ENCODE measurements around the gene KRT9. TPM values are rescaled to one million over a fixed set of nuclear protein-coding genes. Genes with fewer than 3 reads are reported as not detected.

The KRT9 gene
- polyA plus RNA-seq, 2 of the 4 experiments (the other 2 are of a cell fraction) = not detected

DNA sequence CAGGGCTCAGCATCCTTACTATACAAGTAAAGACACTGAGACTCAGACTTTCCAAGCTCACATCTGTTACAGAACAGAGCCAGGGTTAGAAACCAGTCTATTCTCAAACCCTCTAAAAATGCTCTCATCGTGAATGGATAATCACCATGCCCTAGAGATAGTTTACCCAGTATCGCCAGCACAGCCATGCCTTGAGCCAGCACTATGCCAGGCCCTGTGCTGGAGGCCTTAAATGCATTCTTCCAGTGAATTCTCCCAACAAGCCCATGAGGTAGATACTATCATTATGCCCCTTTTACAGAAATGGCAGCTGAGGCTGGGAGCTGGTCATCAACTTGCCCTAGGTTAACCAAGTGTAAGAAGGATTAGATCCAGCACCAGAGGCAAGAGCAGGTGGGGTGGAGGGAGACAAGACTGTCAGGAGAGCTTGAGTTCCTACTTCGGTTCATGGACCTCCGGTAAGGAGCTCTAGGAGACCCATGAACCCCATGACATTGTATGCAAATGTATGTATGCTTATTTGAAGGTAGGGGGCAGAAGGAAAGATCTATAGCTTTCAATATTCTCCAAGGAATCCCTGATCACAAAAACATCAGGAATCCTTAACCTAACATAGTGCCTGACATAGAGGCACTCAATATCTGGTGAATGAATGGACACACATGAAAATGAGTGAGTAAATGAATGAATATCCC lies 9.7 kb upstream of the KRT9 start:
- Histone ChIP-seq H3K4me3 (no peak overlapping the region), H3K4me1 (peaks cover 6% of the 10 kb centered on the region), H3K27ac (no peak overlapping the region), H3K9me3 (no peaks in the 10 kb centered on the region), H3K4me2 (no peak overlapping the region)
- WGBS (ENCODE audit: missing lambda C conversion rate) = 76% methylated on average over 4 of the region's 4 CpGs
- no peak for DNase-seq (ENCODE audit: low read depth in 1 of 2, low spot score in 1 of 2)
- ATAC-seq = no peak
- TF ChIP-seq MAX (IDR thresholded peaks at IDR 0.05) (no peak), SREBF2 (IDR thresholded peaks at IDR 0.05) (no peak), TP53 (CRISPR knock-in tag; IDR thresholded peaks at IDR 0.05) (no peak), FOXS1 (CRISPR knock-in tag; IDR thresholded peaks at IDR 0.05) (no peak), NPAS2 (CRISPR knock-in tag; IDR thresholded peaks at IDR 0.05; ENCODE audit: borderline replicate concordance) (no peak), EHF (CRISPR knock-in tag; IDR thresholded peaks at IDR 0.05) (no peak), FOSL2 (IDR thresholded peaks at IDR 0.05) (no peak), FOSL2 (CRISPR knock-in tag; IDR thresholded peaks at IDR 0.05) (no peak), JUNB (IDR thresholded peaks at IDR 0.05) (no peak), HOXB13 (CRISPR knock-in tag; IDR thresholded peaks at IDR 0.05; ENCODE audit: low read depth) (no peak), EHMT2 (IDR thresholded peaks at IDR 0.05; ENCODE audit: low read depth) (no peak), MYC (IDR thresholded peaks at IDR 0.05; ENCODE audit: borderline replicate concordance, low read length) (no peak), ATOH8 (CRISPR knock-in tag; IDR thresholded peaks at IDR 0.05; ENCODE audit: low read depth) (no peak), GATA3 (IDR thresholded peaks at IDR 0.05; ENCODE audit: borderline replicate concordance) (no peak)
- TF ChIP-seq, protein P1, sequence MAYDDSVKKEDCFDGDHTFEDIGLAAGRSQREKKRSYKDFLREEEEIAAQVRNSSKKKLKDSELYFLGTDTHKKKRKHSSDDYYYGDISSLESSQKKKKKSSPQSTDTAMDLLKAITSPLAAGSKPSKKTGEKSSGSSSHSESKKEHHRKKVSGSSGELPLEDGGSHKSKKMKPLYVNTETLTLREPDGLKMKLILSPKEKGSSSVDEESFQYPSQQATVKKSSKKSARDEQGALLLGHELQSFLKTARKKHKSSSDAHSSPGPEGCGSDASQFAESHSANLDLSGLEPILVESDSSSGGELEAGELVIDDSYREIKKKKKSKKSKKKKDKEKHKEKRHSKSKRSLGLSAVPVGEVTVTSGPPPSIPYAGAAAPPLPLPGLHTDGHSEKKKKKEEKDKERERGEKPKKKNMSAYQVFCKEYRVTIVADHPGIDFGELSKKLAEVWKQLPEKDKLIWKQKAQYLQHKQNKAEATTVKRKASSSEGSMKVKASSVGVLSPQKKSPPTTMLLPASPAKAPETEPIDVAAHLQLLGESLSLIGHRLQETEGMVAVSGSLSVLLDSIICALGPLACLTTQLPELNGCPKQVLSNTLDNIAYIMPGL (CRISPR knock-in tag; IDR thresholded peaks at IDR 0.05; ENCODE audit: borderline replicate concordance) = no peak
- TF ChIP-seq, protein P2, sequence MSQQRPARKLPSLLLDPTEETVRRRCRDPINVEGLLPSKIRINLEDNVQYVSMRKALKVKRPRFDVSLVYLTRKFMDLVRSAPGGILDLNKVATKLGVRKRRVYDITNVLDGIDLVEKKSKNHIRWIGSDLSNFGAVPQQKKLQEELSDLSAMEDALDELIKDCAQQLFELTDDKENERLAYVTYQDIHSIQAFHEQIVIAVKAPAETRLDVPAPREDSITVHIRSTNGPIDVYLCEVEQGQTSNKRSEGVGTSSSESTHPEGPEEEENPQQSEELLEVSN (IDR thresholded peaks at IDR 0.05; ENCODE audit: borderline replicate concordance, low read depth) = no peak
- no peak for FAIRE-seq
- ChIA-PET POLR2A (no interaction called here), CTCF (interaction anchor here (0.7 to 7.4 kb wide), 6 partner anchors 12 to 81 kb away, joined by 3 to 54 read pairs (median 5); no protein-coding TSS in a partner anchor)

GRCh38 chr17:41580687-41581365 lies 9.0 kb upstream of the KRT9 start:
- ATAC-seq (no peak), FAIRE-seq (no peak), DNase-seq (ENCODE audit: low read depth in 1 of 2, low spot score in 1 of 2) (no peak)
- CTCF ChIA-PET = interaction anchor here (0.7 to 7.4 kb wide), 6 partner anchors 11 to 82 kb away, joined by 3 to 54 read pairs (median 5); no protein-coding TSS in a partner anchor
- Histone ChIP-seq H3K4me3 (no peak overlapping the region), H3K4me1 (peaks cover 6% of the 10 kb centered on the region), H3K27ac (no peak overlapping the region), H3K4me2 (no peak overlapping the region), H3K9me3 (no peaks in the 10 kb centered on the region)
- POLR2A ChIA-PET = no interaction called here
- WGBS (ENCODE audit: missing lambda C conversion rate) = 0% methylated on average over 1 of the region's 1 CpG
- no peak for TF ChIP-seq HOXA7 (CRISPR knock-in tag; IDR thresholded peaks at IDR 0.05)
- TF ChIP-seq CHD4 (IDR thresholded peaks at IDR 0.05; ENCODE audit: borderline replicate concordance) = no peak
- no peak for TF ChIP-seq FOSL2 (IDR thresholded peaks at IDR 0.05)
- no peak for TF ChIP-seq FOSL2 (CRISPR knock-in tag; IDR thresholded peaks at IDR 0.05)
- no peak for TF ChIP-seq ATOH8 (CRISPR knock-in tag; IDR thresholded peaks at IDR 0.05; ENCODE audit: low read depth)
- TF ChIP-seq, protein P3, sequence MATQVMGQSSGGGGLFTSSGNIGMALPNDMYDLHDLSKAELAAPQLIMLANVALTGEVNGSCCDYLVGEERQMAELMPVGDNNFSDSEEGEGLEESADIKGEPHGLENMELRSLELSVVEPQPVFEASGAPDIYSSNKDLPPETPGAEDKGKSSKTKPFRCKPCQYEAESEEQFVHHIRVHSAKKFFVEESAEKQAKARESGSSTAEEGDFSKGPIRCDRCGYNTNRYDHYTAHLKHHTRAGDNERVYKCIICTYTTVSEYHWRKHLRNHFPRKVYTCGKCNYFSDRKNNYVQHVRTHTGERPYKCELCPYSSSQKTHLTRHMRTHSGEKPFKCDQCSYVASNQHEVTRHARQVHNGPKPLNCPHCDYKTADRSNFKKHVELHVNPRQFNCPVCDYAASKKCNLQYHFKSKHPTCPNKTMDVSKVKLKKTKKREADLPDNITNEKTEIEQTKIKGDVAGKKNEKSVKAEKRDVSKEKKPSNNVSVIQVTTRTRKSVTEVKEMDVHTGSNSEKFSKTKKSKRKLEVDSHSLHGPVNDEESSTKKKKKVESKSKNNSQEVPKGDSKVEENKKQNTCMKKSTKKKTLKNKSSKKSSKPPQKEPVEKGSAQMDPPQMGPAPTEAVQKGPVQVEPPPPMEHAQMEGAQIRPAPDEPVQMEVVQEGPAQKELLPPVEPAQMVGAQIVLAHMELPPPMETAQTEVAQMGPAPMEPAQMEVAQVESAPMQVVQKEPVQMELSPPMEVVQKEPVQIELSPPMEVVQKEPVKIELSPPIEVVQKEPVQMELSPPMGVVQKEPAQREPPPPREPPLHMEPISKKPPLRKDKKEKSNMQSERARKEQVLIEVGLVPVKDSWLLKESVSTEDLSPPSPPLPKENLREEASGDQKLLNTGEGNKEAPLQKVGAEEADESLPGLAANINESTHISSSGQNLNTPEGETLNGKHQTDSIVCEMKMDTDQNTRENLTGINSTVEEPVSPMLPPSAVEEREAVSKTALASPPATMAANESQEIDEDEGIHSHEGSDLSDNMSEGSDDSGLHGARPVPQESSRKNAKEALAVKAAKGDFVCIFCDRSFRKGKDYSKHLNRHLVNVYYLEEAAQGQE (IDR thresholded peaks at IDR 0.05) = no peak
- TF ChIP-seq, protein P4, sequence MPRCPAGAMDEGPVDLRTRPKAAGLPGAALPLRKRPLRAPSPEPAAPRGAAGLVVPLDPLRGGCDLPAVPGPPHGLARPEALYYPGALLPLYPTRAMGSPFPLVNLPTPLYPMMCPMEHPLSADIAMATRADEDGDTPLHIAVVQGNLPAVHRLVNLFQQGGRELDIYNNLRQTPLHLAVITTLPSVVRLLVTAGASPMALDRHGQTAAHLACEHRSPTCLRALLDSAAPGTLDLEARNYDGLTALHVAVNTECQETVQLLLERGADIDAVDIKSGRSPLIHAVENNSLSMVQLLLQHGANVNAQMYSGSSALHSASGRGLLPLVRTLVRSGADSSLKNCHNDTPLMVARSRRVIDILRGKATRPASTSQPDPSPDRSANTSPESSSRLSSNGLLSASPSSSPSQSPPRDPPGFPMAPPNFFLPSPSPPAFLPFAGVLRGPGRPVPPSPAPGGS (IDR thresholded peaks at IDR 0.05) = no peak
- no peak for TF ChIP-seq ESRRA (IDR thresholded peaks at IDR 0.05; ENCODE audit: borderline replicate concordance, low read length)
- TF ChIP-seq HES2 (IDR thresholded peaks at IDR 0.05) = no peak
- TF ChIP-seq, protein P5, sequence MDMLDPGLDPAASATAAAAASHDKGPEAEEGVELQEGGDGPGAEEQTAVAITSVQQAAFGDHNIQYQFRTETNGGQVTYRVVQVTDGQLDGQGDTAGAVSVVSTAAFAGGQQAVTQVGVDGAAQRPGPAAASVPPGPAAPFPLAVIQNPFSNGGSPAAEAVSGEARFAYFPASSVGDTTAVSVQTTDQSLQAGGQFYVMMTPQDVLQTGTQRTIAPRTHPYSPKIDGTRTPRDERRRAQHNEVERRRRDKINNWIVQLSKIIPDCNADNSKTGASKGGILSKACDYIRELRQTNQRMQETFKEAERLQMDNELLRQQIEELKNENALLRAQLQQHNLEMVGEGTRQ (IDR thresholded peaks at IDR 0.05) = no peak
- TF ChIP-seq MAFK (IDR thresholded peaks at IDR 0.05; ENCODE audit: partially characterized antibody) = no peak

Measured in A549 (cell line).